DND-41 (cell line): ENCODE results near the gene MRAS.

Experiments used
- ATAC-seq: fragments of 200-7000 bp; cut with Tn5 transposase; 3 replicates; pipeline ENCODE4 v1.9.1; 2021; ENCODE audit warnings: low read depth; ENCODE audit not compliant: insufficient read depth
- DNase-seq: peaks from one replicate; pipeline ENCODE4 v3.0.0-alpha.2; 2020
- H2AFZ ChIP-seq: 2 replicates; pipeline ENCODE4 v1.6.0; 2012; ENCODE audit warnings: low read depth, low read length
- H3K27ac ChIP-seq: 2 replicates; pipeline ENCODE4 v1.5.1; 2012; ENCODE audit warnings: low read length, inconsistent platforms
- H3K27me3 ChIP-seq: fragments of 200-600 bp; sonication (generic); 2 replicates; pipeline ENCODE4 v1.6.0; 2012; ENCODE audit warnings: low read length, mild to moderate bottlenecking, inconsistent platforms; ENCODE audit not compliant: insufficient read depth, poor library complexity
- H3K36me3 ChIP-seq: 2 replicates; pipeline ENCODE4 v1.5.1; 2012; ENCODE audit warnings: low read length, inconsistent platforms; ENCODE audit not compliant: insufficient read depth
- H3K4me1 ChIP-seq: 2 replicates; pipeline ENCODE4 v1.5.1; 2012; ENCODE audit warnings: mild to moderate bottlenecking, low read length; ENCODE audit not compliant: insufficient read depth
- H3K4me2 ChIP-seq: 2 replicates; pipeline ENCODE4 v1.6.0; 2012; ENCODE audit warnings: mild to moderate bottlenecking, moderate library complexity, low read length, inconsistent platforms; ENCODE audit not compliant: insufficient read depth
- H3K4me3 ChIP-seq, 2 experiments: fragments of 200-600 bp in 1 of 2; shearing (Covaris generic) in 1 of 2; 2 replicates each; pipeline ENCODE4 v1.5.1; 2012 to 2016; ENCODE audit warnings: inconsistent platforms in 2 of 2, low read length in 2 of 2, mild to moderate bottlenecking in 2 of 2, low read depth in 1 of 2, moderate library complexity in 1 of 2
- H3K79me2 ChIP-seq: 2 replicates; pipeline ENCODE4 v1.6.0; 2012; ENCODE audit warnings: low read length, inconsistent platforms; ENCODE audit not compliant: insufficient read depth
- H3K9ac ChIP-seq: 2 replicates; pipeline ENCODE4 v1.6.0; 2012; ENCODE audit warnings: low read depth, mild to moderate bottlenecking, inconsistent platforms, low read length, moderate library complexity
- H3K9me3 ChIP-seq: 2 replicates; pipeline ENCODE4 v1.5.1; 2012; ENCODE audit warnings: low read length, moderate library complexity, mild to moderate bottlenecking, inconsistent platforms; ENCODE audit not compliant: insufficient read depth, severe bottlenecking
- H4K20me1 ChIP-seq: 2 replicates; pipeline ENCODE4 v1.6.0; 2012; ENCODE audit warnings: low read length; ENCODE audit not compliant: insufficient read depth
- CTCF ChIP-seq: IDR thresholded peaks from 2 replicates; pipeline ENCODE4 v1.5.1; 2012; ENCODE audit warnings: borderline replicate concordance, low read length, moderate library complexity, mild to moderate bottlenecking; ENCODE audit not compliant: poor library complexity, severe bottlenecking; ENCODE audit errors: extremely low read depth
- EZH2 ChIP-seq: IDR thresholded peaks from 3 replicates; pipeline ENCODE4 v1.6.1; 2012; ENCODE audit warnings: borderline replicate concordance, low read depth, mild to moderate bottlenecking, moderate library complexity, low read length, inconsistent platforms; ENCODE audit not compliant: severe bottlenecking

MRAS gene

GRCh38 chr3:138377804-138378203 is 29.4 kb downstream of the MRAS start:
- Histone ChIP-seq H3K9ac (no peak overlapping the region), H3K27ac (no peak overlapping the region), H3K36me3 (no peaks in the 10 kb centered on the region), H3K4me1 (no peaks in the 10 kb centered on the region), H3K9me3 (no peaks in the 10 kb centered on the region), H2AFZ (no peak overlapping the region), H4K20me1 (no peaks in the 10 kb centered on the region), H3K27me3 (no peaks in the 10 kb centered on the region), H3K79me2 (no peaks in the 10 kb centered on the region), H3K4me2 (no peak overlapping the region), H3K4me3 (no peak overlapping the region)
- TF ChIP-seq CTCF (no peak), EZH2 (no peak)
- DNase-seq (no peak), ATAC-seq (no peak)

GRCh38 chr3:138378331-138378730 is 30.0 kb downstream of the MRAS start:
- TF ChIP-seq EZH2, result no peak
- Histone ChIP-seq H3K9ac (no peak overlapping the region), H2AFZ (no peak overlapping the region), H3K27ac (no peak overlapping the region), H3K9me3 (no peaks in the 10 kb centered on the region), H3K79me2 (no peaks in the 10 kb centered on the region), H3K36me3 (no peaks in the 10 kb centered on the region), H3K4me3 (no peak overlapping the region), H3K27me3 (no peaks in the 10 kb centered on the region), H3K4me1 (no peaks in the 10 kb centered on the region), H4K20me1 (no peaks in the 10 kb centered on the region), H3K4me2 (no peak overlapping the region)
- DNase-seq, result no peak
- no peak for ATAC-seq

GRCh38 chr3:138378990-138379389 is 30.6 kb downstream of the MRAS start:
- H4K20me1 ChIP-seq, result no peaks in the 10 kb centered on the region
- no peak for TF ChIP-seq EZH2
- TF ChIP-seq CTCF, result no peak
- H3K36me3 ChIP-seq, result no peaks in the 10 kb centered on the region

GRCh38 chr3:138381413-138381901 is 33.1 kb downstream of the MRAS start:
- H4K20me1 ChIP-seq, result no peaks in the 10 kb centered on the region
- H3K27ac ChIP-seq, result no peak overlapping the region
- no peak for DNase-seq
- H3K79me2 ChIP-seq, result no peaks in the 10 kb centered on the region
- H3K4me2 ChIP-seq, result no peak overlapping the region
- H3K4me3 ChIP-seq, result no peak overlapping the region
- no peaks in the 10 kb centered on the region for H3K27me3 ChIP-seq
- H3K4me1 ChIP-seq, result no peaks in the 10 kb centered on the region
- H3K36me3 ChIP-seq, result no peaks in the 10 kb centered on the region
- no peak for ATAC-seq
- H2AFZ ChIP-seq, result no peak overlapping the region
- H3K9ac ChIP-seq, result no peak overlapping the region
- no peaks in the 10 kb centered on the region for H3K9me3 ChIP-seq
- TF ChIP-seq EZH2 (no peak), CTCF (no peak)

More at GRCh38 chr3:138378990-138379389, 30.6 kb downstream of the MRAS start:
- ATAC-seq, result no peak
- H3K4me1 ChIP-seq, result no peaks in the 10 kb centered on the region
- no peak for DNase-seq
- no peaks in the 10 kb centered on the region for H3K79me2 ChIP-seq
- H3K4me2 ChIP-seq, result no peak overlapping the region
- H2AFZ ChIP-seq, result no peak overlapping the region
- no peaks in the 10 kb centered on the region for H3K27me3 ChIP-seq
- H3K9ac ChIP-seq, result no peak overlapping the region
- no peaks in the 10 kb centered on the region for H3K9me3 ChIP-seq
- no peak overlapping the region for H3K27ac ChIP-seq
- H3K4me3 ChIP-seq, result no peak overlapping the region
